Measurements from ENCODE around the gene RASGEF1B. TPM values are rescaled to one million over a fixed set of nuclear protein-coding genes. Genes with fewer than 3 reads are reported as not detected.
A peak's percentile ranks its signal among the peaks of the same experiment; 100 is the strongest.

The RASGEF1B gene
- total and polyA plus RNA-seq, 2 experiments from 2014 or later, result 2.8 to 5.2 TPM

GRCh38 chr4:81470456-81471297, 1.0 kb downstream of the RASGEF1B start (continued):
- no peak for TF ChIP-seq JUNB (IDR thresholded peaks at IDR 0.05; ENCODE audit: unreplicated experiment)
- no peak for TF ChIP-seq POLR2AphosphoS5 (IDR thresholded peaks at IDR 0.05; ENCODE audit: low read depth)
- TF ChIP-seq STAT1 (IDR thresholded peaks at IDR 0.05; ENCODE audit: unreplicated experiment), result no peak
- TF ChIP-seq EZH2 (IDR thresholded peaks at IDR 0.05; ENCODE audit: low read depth, unreplicated experiment), result no peak
- no peak for TF ChIP-seq EZH2phosphoT487 (IDR thresholded peaks at IDR 0.05; ENCODE audit: unreplicated experiment)
- TF ChIP-seq, protein P1, sequence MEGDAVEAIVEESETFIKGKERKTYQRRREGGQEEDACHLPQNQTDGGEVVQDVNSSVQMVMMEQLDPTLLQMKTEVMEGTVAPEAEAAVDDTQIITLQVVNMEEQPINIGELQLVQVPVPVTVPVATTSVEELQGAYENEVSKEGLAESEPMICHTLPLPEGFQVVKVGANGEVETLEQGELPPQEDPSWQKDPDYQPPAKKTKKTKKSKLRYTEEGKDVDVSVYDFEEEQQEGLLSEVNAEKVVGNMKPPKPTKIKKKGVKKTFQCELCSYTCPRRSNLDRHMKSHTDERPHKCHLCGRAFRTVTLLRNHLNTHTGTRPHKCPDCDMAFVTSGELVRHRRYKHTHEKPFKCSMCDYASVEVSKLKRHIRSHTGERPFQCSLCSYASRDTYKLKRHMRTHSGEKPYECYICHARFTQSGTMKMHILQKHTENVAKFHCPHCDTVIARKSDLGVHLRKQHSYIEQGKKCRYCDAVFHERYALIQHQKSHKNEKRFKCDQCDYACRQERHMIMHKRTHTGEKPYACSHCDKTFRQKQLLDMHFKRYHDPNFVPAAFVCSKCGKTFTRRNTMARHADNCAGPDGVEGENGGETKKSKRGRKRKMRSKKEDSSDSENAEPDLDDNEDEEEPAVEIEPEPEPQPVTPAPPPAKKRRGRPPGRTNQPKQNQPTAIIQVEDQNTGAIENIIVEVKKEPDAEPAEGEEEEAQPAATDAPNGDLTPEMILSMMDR (conservative IDR thresholded peaks at IDR 0.05; ENCODE audit: low read depth in 2 of 2), result no peak
- TF ChIP-seq NANOG (IDR thresholded peaks at IDR 0.05; ENCODE audit: borderline replicate concordance), result no peak
- TF ChIP-seq ZNF331 (CRISPR knock-in tag; IDR thresholded peaks at IDR 0.05; ENCODE audit: low read depth), result no peak
- TF ChIP-seq ETS1 (IDR thresholded peaks at IDR 0.05), result no peak

- Histone ChIP-seq H3F3A (replicated peaks; ENCODE audit: low read depth) (no peaks in the 10 kb centered on the region), H3K9me2 (ENCODE audit: insufficient read depth) (no peaks in the 10 kb centered on the region), H2AFZ (peak overlapping the region; percentile 96; the same call in 1 of the 2 replicates), H3K36me3 (ENCODE audit: insufficient read depth) (no peaks in the 10 kb centered on the region), H3K4me1 (ENCODE audit: insufficient read depth) (peaks cover 25% of the 10 kb centered on the region), H4K20me1 (replicated peaks; ENCODE audit: insufficient read depth) (no peaks in the 10 kb centered on the region), H3K4me3 (peak overlapping the region; percentile 79), H3K27ac (ENCODE audit: low read depth) (no peak overlapping the region), H3K4me2 (peak overlapping the region; percentile 85), H3K27me3 (ENCODE audit: insufficient read depth) (peaks cover 24% of the 10 kb centered on the region), H3K79me2 (replicated peaks; ENCODE audit: insufficient read depth) (no peaks in the 10 kb centered on the region)
- Mint-ChIP-seq H3K27me3 (ENCODE audit: insufficient read depth, low read depth, poor library complexity) (peaks cover 22% of the 10 kb centered on the region), H3K36me3 (ENCODE audit: low read depth) (no peaks in the 10 kb centered on the region; the same call in 2 of the 3 replicates), H3K27ac (no peak overlapping the region), H3K4me1 (peaks cover 39% of the 10 kb centered on the region), H3K9me3 (peaks cover 6% of the 10 kb centered on the region; the same call in 1 of the 3 replicates), H3K4me3 (peak overlapping the region; percentile 83)
- TF ChIP-seq CREB1 (CRISPR knock-in tag; IDR thresholded peaks at IDR 0.05; ENCODE audit: low read depth) (no peak), ZNF331 (CRISPR knock-in tag; IDR thresholded peaks at IDR 0.05; ENCODE audit: low read depth) (no peak), ETS1 (IDR thresholded peaks at IDR 0.05) (no peak), POLR2AphosphoS5 (IDR thresholded peaks at IDR 0.05; ENCODE audit: low read depth) (no peak), ZNF114 (CRISPR knock-in tag; IDR thresholded peaks at IDR 0.05) (no peak)
- TF ChIP-seq, protein P2, sequence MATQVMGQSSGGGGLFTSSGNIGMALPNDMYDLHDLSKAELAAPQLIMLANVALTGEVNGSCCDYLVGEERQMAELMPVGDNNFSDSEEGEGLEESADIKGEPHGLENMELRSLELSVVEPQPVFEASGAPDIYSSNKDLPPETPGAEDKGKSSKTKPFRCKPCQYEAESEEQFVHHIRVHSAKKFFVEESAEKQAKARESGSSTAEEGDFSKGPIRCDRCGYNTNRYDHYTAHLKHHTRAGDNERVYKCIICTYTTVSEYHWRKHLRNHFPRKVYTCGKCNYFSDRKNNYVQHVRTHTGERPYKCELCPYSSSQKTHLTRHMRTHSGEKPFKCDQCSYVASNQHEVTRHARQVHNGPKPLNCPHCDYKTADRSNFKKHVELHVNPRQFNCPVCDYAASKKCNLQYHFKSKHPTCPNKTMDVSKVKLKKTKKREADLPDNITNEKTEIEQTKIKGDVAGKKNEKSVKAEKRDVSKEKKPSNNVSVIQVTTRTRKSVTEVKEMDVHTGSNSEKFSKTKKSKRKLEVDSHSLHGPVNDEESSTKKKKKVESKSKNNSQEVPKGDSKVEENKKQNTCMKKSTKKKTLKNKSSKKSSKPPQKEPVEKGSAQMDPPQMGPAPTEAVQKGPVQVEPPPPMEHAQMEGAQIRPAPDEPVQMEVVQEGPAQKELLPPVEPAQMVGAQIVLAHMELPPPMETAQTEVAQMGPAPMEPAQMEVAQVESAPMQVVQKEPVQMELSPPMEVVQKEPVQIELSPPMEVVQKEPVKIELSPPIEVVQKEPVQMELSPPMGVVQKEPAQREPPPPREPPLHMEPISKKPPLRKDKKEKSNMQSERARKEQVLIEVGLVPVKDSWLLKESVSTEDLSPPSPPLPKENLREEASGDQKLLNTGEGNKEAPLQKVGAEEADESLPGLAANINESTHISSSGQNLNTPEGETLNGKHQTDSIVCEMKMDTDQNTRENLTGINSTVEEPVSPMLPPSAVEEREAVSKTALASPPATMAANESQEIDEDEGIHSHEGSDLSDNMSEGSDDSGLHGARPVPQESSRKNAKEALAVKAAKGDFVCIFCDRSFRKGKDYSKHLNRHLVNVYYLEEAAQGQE (IDR thresholded peaks at IDR 0.05; ENCODE audit: unreplicated experiment), result no peak
- DNase-seq (ENCODE audit: low spot score) (no peak), ATAC-seq (no peak)
These were observed 1.8 kb downstream of the RASGEF1B start for GRCh38 chr4:81469781-81470455.

Data from GM23338 (cell line).